ENCODE results near the gene MYRIP. TPM values are rescaled to one million over a fixed set of nuclear protein-coding genes. Genes with fewer than 3 reads are reported as not detected.

The MYRIP gene
- polyA plus RNA-seq, 1 of the 3 experiments (the other 2 are of a cell fraction) = 1.2 TPM

DNA sequence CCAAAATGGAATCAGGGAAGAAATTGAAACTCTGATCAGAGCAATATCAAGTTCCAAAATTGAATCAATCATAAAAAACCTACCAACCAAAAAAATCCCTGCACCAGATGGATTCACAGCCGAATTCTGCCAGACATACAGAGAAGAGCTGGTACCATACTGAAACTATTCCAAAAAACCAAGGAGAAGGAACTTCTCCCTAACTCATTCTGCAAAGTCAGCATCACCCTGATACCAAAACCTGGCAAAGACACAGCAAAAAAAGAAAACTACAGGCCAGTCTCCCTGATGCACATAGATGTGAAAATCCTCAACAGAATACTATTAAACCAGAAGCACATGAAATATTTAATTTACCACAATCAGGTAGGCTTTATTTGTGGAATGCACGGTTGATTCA, 118.1 kb downstream of the MYRIP start:
- no peak overlapping the region for H3K27ac ChIP-seq (ENCODE audit: low read depth in 2 of 2, low read length in 1 of 2)
- H3K36me3 ChIP-seq (replicated peaks in 1 of 2; ENCODE audit: control insufficient read depth in 1 of 2, insufficient read depth in 2 of 2, low read length in 1 of 2) = no peaks in the 10 kb centered on the region
- H3K4me2 ChIP-seq = no peak overlapping the region
- H3K4me1 ChIP-seq (ENCODE audit: control insufficient read depth in 1 of 2, insufficient read depth in 2 of 2, low read depth in 1 of 2, low read length in 1 of 2) = no peaks in the 10 kb centered on the region
- no peaks in the 10 kb centered on the region for H3K79me2 ChIP-seq (ENCODE audit: insufficient read depth)
- H3K9ac ChIP-seq = no peak overlapping the region
- H3K4me3 ChIP-seq (ENCODE audit: low read depth in 2 of 2, low read length in 1 of 2) = no peak overlapping the region
- H3K9me2 ChIP-seq = no peaks in the 10 kb centered on the region
- no peak overlapping the region for H2AFZ ChIP-seq (ENCODE audit: low read depth)
- WGBS (ENCODE audit: low lambda C conversion rate) = 39% methylated on average over 2 of the region's 2 CpGs
- H3K27me3 ChIP-seq (ENCODE audit: insufficient read depth) = no peaks in the 10 kb centered on the region
- H3F3A ChIP-seq (replicated peaks; ENCODE audit: insufficient read depth) = no peaks in the 10 kb centered on the region
- no peak for DNase-seq
- POLR2A ChIA-PET = no interaction called here
- CTCF ChIA-PET = no interaction called here
- H3K9me3 ChIP-seq = no peaks in the 10 kb centered on the region
- TF ChIP-seq POLR2AphosphoS5 (IDR thresholded peaks at IDR 0.05; ENCODE audit: low read depth, low read length) (no peak), FOXM1 (IDR thresholded peaks at IDR 0.05; ENCODE audit: low read depth) (no peak)
- TF ChIP-seq, protein P1, sequence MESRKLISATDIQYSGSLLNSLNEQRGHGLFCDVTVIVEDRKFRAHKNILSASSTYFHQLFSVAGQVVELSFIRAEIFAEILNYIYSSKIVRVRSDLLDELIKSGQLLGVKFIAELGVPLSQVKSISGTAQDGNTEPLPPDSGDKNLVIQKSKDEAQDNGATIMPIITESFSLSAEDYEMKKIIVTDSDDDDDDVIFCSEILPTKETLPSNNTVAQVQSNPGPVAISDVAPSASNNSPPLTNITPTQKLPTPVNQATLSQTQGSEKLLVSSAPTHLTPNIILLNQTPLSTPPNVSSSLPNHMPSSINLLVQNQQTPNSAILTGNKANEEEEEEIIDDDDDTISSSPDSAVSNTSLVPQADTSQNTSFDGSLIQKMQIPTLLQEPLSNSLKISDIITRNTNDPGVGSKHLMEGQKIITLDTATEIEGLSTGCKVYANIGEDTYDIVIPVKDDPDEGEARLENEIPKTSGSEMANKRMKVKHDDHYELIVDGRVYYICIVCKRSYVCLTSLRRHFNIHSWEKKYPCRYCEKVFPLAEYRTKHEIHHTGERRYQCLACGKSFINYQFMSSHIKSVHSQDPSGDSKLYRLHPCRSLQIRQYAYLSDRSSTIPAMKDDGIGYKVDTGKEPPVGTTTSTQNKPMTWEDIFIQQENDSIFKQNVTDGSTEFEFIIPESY (IDR thresholded peaks at IDR 0.05; ENCODE audit: borderline replicate concordance, low read depth) = no peak
- H4K20me1 ChIP-seq (ENCODE audit: insufficient read depth) = no peaks in the 10 kb centered on the region

DNA sequence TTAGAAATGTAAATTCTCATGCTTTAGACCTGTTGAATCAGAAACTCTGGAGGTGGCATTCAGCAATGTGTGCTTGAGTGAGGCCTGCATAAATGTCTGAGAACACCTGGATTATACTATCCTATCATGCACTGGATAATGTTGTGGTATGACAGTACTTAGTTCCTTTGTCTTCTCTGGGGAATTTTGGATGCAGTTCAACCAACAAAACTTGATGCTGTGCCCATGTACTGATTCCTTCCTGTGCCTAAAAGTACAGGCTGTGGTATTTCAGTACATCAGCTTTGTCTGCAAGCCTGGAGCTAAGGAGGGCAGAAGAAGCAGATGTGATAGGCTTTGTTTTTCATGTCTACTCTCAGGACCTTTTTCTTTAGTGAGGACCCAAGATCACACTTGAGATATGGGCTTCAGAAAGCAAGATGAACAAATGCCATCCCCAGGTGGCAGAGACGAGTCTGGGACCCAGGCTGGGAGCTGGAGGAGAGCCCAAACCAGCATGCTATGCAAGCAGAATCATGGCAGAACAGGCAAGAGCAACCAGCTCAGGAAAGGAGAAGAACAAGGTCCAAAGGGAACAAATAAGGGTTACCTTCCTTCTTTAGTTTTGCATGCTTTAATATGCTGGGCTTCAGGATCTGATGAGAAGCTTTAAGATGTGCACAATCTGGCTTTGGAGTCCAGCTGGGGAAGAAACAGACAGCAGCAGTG, 124.7 kb downstream of the MYRIP start:
- Histone ChIP-seq H3K4me3 (ENCODE audit: low read depth in 2 of 2, low read length in 1 of 2) (no peak overlapping the region), H4K20me1 (ENCODE audit: insufficient read depth) (no peaks in the 10 kb centered on the region), H3F3A (replicated peaks; ENCODE audit: insufficient read depth) (no peaks in the 10 kb centered on the region), H3K79me2 (ENCODE audit: insufficient read depth) (no peaks in the 10 kb centered on the region), H3K4me2 (no peak overlapping the region), H3K9me2 (no peaks in the 10 kb centered on the region), H3K36me3 (replicated peaks in 1 of 2; ENCODE audit: control insufficient read depth in 1 of 2, insufficient read depth in 2 of 2, low read length in 1 of 2) (no peaks in the 10 kb centered on the region), H3K4me1 (ENCODE audit: control insufficient read depth in 1 of 2, insufficient read depth in 2 of 2, low read depth in 1 of 2, low read length in 1 of 2) (peaks cover 0 to 8% of the 10 kb centered on the region in 2 experiments; a peak in 1 of 4 replicates), H3K27me3 (ENCODE audit: insufficient read depth) (no peaks in the 10 kb centered on the region), H3K27ac (ENCODE audit: low read depth in 2 of 2, low read length in 1 of 2) (no peak overlapping the region), H3K9ac (no peak overlapping the region), H3K9me3 (no peaks in the 10 kb centered on the region), H2AFZ (ENCODE audit: low read depth) (no peak overlapping the region)
- DNase-seq = no peak
- WGBS (ENCODE audit: low lambda C conversion rate) = 20% methylated on average over 1 of the region's 1 CpG
- POLR2A ChIA-PET = no interaction called here
- CTCF ChIA-PET = no interaction called here
- TF ChIP-seq, protein P2, sequence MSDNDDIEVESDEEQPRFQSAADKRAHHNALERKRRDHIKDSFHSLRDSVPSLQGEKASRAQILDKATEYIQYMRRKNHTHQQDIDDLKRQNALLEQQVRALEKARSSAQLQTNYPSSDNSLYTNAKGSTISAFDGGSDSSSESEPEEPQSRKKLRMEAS (IDR thresholded peaks at IDR 0.05; ENCODE audit: low read depth) = no peak
- TF ChIP-seq, protein P1 (IDR thresholded peaks at IDR 0.05; ENCODE audit: borderline replicate concordance, low read depth) = no peak
- TF ChIP-seq MEF2A (IDR thresholded peaks at IDR 0.05; ENCODE audit: borderline replicate concordance, low read depth) = no peak
- no peak for TF ChIP-seq EP300 (IDR thresholded peaks at IDR 0.05; ENCODE audit: borderline replicate concordance in 1 of 2, low read depth in 1 of 2, low read length in 1 of 2)
- TF ChIP-seq, protein P3, sequence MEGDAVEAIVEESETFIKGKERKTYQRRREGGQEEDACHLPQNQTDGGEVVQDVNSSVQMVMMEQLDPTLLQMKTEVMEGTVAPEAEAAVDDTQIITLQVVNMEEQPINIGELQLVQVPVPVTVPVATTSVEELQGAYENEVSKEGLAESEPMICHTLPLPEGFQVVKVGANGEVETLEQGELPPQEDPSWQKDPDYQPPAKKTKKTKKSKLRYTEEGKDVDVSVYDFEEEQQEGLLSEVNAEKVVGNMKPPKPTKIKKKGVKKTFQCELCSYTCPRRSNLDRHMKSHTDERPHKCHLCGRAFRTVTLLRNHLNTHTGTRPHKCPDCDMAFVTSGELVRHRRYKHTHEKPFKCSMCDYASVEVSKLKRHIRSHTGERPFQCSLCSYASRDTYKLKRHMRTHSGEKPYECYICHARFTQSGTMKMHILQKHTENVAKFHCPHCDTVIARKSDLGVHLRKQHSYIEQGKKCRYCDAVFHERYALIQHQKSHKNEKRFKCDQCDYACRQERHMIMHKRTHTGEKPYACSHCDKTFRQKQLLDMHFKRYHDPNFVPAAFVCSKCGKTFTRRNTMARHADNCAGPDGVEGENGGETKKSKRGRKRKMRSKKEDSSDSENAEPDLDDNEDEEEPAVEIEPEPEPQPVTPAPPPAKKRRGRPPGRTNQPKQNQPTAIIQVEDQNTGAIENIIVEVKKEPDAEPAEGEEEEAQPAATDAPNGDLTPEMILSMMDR (IDR thresholded peaks at IDR 0.05) = no peak
- no peak for TF ChIP-seq RAD21 (IDR thresholded peaks at IDR 0.05; ENCODE audit: low read length)
- TF ChIP-seq RXRA (IDR thresholded peaks at IDR 0.05; ENCODE audit: borderline replicate concordance, low read depth) = no peak
- TF ChIP-seq, protein P4, sequence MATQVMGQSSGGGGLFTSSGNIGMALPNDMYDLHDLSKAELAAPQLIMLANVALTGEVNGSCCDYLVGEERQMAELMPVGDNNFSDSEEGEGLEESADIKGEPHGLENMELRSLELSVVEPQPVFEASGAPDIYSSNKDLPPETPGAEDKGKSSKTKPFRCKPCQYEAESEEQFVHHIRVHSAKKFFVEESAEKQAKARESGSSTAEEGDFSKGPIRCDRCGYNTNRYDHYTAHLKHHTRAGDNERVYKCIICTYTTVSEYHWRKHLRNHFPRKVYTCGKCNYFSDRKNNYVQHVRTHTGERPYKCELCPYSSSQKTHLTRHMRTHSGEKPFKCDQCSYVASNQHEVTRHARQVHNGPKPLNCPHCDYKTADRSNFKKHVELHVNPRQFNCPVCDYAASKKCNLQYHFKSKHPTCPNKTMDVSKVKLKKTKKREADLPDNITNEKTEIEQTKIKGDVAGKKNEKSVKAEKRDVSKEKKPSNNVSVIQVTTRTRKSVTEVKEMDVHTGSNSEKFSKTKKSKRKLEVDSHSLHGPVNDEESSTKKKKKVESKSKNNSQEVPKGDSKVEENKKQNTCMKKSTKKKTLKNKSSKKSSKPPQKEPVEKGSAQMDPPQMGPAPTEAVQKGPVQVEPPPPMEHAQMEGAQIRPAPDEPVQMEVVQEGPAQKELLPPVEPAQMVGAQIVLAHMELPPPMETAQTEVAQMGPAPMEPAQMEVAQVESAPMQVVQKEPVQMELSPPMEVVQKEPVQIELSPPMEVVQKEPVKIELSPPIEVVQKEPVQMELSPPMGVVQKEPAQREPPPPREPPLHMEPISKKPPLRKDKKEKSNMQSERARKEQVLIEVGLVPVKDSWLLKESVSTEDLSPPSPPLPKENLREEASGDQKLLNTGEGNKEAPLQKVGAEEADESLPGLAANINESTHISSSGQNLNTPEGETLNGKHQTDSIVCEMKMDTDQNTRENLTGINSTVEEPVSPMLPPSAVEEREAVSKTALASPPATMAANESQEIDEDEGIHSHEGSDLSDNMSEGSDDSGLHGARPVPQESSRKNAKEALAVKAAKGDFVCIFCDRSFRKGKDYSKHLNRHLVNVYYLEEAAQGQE (IDR thresholded peaks at IDR 0.05; ENCODE audit: low read depth, low read length) = no peak
- TF ChIP-seq FOXM1 (IDR thresholded peaks at IDR 0.05; ENCODE audit: low read depth) = no peak
- TF ChIP-seq TAF1 (IDR thresholded peaks at IDR 0.05; ENCODE audit: borderline replicate concordance, low read depth, low read length) = no peak
- no peak for TF ChIP-seq FOSL2 (IDR thresholded peaks at IDR 0.05; ENCODE audit: borderline replicate concordance, low read depth)
- no peak for TF ChIP-seq GABPA (IDR thresholded peaks at IDR 0.05; ENCODE audit: low read depth)

All from SK-N-SH (cell line).